Posterior cingulate gyrus (tissue), 11 donors: ENCODE data around the gene CLDN7.

Source experiments
- DNase-seq, 10 donors: peaks; one replicate each; pipeline versions ENCODE4 v3.0.0 to v3.0.0-alpha.2; 2020 to 2021; ENCODE audit warnings: mixed read lengths in 3 of 10
- intact Hi-C: fragments of 100-400 bp; cut with DNase I; formaldehyde crosslinking; loops from one replicate; pipeline ENCODE4 v1.15.1; 2023

Gene CLDN7, protein sequence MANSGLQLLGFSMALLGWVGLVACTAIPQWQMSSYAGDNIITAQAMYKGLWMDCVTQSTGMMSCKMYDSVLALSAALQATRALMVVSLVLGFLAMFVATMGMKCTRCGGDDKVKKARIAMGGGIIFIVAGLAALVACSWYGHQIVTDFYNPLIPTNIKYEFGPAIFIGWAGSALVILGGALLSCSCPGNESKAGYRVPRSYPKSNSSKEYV

DNA sequence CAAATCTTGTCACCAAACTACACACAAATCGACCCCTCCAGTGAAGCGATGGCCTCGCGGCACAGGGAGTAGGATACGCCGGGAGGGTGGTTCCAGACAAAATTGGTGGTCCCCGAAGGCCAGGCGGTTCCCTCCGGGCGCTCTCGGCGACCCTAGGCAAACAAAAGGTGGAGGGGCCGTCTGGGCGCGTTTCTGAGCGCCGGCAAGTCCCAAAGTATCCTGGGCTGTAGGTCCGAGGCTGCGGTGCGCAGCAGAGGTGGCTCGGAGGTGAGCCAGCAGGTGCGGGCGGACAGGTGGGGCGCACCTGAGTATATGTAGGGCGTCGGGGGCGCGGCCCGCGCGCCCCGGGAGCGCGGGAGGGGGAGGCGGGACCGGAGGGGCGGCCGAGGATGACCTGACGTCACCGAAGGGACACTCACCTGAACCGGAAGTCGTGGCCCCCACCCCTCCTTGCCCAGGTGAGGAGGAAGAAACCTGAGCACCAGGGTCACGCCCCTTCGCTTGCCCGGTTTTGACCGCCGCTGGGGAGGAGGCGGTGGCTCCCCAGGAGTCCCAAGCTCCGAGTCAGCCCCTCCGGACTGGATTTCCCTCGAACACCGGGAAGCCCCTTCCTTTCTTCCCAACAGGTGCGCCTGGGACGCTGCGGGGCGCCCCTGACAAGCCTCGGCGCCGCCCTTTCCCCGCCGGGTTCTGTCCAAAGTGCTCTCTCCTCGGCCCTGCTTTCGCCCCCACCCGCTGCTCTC, at the start of gene CLDN7:
Gene CLDN7, minus strand, starts transcription at position 287 of the 743 bp plus-strand sequence. CDS start 435 bp downstream, outside the sequence.
- intact Hi-C loops: no loop called here

DNA sequence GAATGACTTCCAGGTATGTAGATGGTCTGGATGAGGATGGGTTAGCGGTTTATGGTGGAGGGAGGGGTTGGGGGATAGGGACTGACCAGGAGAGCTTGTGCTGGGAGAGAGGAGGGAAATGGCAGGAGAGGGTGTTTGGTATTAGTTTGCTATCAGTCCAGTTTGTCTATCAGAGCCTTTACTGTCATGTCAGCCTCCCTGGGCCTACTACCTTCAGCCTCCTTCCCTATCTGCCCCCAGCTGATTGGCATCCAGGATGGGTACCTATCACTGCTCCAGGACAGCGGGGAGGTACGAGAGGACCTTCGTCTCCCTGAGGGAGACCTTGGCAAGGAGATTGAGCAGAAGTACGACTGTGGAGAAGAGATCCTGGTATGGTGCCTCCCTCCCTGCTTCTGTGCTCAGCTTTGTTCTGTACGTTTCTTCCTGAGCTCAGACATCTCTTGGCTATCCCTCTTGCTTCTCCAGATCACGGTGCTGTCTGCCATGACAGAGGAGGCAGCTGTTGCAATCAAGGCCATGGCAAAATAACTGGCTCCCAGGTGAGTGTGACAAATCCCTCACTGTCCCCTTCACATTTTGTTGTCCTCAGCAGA, 48.9 kb upstream of the CLDN7 start:
- no peak for DNase-seq
- intact Hi-C loops: no loop called here

More for the DNA sequence above, at the start of gene CLDN7:
- DNase-seq: peak in 2 of 10 donors; percentile 66 to 73

DNA sequence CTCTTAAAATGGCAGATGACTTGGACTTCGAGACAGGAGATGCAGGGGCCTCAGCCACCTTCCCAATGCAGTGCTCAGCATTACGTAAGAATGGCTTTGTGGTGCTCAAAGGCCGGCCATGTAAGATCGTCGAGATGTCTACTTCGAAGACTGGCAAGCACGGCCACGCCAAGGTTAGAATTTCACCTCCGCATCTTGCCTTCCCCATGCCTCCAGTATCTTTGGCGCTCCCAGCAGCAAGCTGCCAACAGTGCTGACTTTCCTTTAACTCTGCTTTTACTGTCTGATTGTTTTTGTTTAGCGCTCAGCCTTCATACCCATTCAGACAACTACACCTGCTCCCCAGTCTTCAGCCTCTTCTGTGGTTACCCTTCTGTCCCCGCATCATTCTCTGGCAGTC, 47.4 kb upstream of the CLDN7 start:
- intact Hi-C loops: no loop called here
- no peak for DNase-seq

DNA sequence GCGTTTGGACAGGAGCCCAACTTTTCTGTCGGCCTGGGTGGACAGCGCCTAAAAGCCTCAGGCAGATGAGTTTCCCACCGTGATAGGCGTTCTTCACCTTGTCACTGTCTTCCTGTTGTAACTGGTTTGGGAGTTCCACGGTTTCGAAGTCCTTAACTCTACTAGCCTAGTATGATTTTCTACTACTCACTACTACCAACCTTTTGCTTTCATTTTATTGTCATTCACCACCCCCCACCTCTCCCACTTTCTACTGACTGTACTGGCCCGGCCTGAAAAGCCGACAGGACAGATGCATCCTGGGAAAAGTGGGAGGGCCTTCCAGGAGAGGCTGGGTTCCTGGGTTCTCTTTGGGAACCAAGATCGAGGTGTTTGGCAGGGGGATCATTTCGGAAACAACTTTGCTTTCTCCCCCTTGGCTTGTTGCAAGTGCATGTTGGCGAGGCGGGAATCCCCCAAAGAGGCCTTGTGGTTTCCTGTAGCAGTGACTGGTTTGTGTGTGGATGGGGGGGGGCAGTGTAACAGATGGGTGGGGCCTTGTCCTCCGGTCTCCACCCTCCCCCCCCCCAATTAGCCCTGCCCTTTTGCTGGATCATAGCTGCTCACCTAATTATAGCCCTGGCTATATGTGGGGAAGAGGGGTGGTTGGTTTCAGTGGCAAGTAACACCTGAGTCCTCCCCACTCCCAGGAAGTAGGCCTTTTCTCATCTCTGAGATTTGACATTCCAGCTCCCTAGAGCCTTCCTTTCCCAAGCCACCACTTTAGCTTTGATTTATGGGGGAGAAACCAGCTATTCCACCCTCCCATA, 46.6 kb upstream of the CLDN7 start:
- peak in 8 of 10 donors; percentile 32 to 89 (median 55) for DNase-seq
- intact Hi-C loops: no loop called here

DNA sequence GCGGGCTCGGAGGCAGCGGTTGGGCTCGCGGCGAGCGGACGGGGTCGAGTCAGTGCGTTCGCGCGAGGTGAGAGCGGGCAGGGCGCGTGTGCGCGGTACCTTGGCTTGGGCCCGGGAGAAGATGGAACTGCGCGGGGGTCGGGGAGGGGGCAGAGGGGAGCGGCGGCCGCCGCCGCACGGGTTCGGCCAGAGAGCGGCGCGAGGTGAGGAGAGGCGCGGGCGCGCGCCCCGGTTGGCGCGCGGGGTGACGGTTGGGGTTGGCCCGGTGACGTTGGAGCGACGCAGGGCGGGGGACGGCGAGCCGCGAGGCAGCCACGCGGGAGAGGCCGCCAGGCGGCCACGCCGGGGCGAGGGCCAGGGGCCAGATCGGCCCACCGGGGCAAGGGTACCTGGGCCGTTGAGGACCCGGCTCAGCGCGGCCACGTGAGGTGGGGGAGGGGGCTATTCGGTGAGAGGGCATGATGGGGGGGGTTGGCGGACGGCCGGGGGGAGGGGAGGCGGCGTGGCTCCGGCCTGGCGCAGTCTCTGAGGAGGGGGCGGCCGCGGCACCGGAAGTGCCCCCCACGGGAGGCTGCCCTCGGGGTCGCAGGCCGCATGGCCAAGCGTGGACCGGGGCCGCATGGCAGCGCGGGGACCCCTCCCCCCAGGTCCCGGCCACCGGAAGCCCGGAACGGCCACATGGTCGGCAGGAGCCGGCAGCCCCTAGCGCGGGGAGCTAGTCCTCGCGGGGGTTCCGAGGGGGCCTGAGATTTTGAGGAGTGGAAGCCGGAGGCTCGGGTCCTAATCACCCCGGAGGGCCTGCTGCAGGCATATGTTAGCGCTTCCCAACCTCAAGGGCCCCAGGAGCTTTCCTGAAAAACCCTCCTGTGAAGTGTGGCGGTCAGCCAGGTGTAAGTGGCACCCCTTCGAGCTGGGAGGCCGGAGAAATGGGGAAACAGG, 45.7 kb upstream of the CLDN7 start:
- intact Hi-C loops: loop anchor here (2.0 kb wide), 2 partner anchors 21 to 55 kb away; partner anchors contain the start of genes ELP5 and NEURL4

DNA sequence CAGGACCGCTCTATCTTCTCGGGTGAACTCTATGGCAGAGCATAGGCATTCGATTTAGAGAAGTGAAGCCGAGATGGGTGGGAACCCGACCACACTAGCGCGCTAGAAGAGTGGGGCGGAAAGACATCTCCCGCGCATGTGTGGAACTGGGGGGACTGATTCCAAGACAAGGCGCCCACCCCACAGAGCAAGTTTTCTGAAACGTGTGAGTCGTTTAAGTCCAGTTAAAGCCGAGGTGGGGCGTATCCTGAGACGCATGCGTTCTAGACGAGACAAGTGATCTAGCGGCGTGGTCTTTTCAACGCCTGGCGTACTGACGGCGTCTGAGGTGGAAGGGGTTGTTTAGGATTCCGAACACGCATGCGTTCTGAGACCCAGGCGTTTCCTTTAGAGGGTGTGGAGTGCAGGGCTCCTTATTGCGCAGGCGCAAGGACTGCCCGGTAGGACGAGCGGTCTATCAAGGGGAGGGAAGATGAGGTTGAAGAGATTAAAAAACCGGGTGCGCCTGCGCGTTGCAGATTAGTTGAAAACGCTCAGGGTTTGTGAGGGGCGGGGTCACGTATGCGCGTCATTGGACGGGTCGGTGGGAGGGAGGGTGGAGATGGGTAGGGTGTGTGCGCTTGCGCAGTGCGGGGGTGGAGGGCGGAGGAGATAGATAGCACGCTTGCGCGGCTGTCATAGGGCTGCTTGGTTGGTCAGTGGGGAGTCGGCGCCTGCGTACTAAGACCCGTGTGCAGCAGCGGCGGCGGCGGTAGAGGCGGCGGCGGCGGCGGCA, 44.8 kb upstream of the CLDN7 start, which contains the start of gene EIF5A:
Gene EIF5A, plus strand, starts transcription at position 718 of the 775 bp plus-strand sequence. CDS start 2,008 bp downstream, outside the sequence.
- DNase-seq: peak; percentile 99 to 100 (median 99)
- intact Hi-C loops: loop anchor here (2.0 kb wide), 2 partner anchors 22 to 54 kb away; partner anchors contain the start of genes ELP5 and NEURL4

More for the DNA sequence above, 45.7 kb upstream of the CLDN7 start:
- DNase-seq: peak in 5 of 10 donors; percentile 29 to 91 (median 42)

DNA sequence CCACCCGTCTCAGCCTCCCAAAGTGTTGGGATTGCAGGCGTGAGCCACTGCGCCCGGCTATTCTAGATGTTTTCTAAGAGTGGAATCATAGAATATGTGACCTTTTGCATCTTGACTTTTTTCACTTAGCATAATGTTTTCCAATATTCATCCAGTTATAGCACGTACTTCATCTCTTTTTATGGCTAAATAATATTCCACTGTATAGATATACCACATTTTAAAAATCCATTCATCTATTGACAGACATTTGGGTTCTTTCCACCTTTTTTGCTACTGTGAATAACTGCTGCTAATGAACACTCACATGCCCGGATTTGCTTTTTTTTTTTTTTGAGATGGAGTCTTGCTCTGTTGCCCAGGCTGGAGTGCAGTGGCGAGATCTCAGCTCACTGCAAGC, 41.9 kb upstream of the CLDN7 start:
- no peak for DNase-seq
- intact Hi-C loops: no loop called here

DNA sequence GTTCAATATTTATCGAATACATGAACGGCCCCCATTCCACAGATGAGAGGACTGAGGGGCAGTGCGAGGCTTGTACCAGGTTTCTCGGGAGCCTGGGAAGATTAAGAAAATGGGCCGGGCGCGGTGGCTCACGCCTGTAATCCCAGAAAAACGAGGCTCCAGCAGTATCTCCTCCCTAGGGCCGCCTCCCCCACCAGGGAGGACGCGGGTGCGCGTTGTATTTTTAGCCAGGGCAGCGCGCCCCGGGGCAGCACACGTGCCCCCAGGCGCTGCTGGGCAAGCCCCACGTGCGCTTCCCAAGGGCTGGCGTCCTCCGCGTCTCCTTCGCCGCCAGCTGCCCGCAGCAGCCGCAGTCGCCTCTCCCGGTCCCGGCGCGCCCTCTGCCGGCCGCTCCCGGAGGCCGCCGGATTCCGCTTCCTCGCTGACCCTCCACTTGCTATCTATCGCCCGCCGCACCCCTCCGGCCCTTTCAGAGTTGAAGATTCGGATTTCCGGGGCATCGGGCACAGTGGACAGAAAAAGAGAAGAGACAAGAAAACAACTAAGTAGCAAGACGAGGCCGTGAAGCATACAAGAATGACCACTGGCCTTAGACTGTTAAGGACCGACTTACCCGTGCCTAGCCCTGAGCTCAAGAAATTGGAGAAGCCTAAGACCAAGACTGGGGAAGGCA, 34.0 kb upstream of the CLDN7 start:
- peak; percentile 66 to 97 (median 78) for DNase-seq
- intact Hi-C loops: loop anchor here (1.0 to 5.0 kb wide), 2 partner anchors 16 to 249 kb away; no protein-coding TSS in a partner anchor

DNA sequence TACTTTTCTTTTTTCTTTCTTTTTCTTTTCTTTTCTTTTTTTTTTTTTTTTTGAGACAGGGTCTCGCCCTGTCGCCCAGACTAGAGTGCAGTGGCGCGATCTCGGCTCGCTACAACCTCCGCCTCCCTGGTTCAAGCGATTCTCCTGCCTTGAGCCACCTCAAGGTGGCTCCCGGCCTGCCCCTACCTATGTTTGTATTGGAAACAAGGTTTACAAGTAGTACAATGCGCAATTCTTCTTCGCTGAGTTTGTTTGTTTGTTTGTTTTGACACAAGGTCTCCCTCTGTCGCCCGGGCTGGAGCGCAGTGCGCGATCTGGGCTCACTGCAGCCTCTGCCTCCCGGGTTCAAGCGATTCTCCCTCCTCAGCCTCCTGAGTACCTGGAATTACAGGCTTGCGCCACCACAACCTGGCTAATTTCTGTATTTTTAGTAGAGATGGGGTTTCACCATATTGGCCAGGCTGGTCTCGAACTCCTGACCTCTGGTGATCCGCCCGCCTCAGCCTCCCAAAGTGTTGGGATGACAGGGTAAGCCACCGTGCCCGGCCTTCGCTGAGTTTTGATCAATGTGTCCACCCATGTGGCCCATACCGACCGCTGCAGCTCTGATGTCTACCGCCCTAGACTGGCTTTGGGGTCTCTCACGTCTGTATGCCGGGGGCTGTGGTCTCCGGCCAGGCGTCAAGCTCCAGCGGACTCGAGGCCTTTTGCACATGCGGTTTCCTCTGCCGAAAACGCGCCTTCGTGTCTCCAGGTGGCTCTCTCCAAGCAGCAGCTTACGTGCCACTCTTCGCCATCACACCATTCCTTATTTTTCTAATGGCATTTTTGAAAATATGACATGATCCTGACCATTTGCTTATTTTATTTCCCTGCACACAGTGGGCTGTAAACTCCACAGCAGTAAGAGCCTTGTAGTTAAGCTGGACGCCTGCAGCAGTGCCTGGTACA, 33.2 kb upstream of the CLDN7 start:
- no peak for DNase-seq
- intact Hi-C loops: loop anchor here (1.0 to 5.0 kb wide), 2 partner anchors 15 to 248 kb away; no protein-coding TSS in a partner anchor

DNA sequence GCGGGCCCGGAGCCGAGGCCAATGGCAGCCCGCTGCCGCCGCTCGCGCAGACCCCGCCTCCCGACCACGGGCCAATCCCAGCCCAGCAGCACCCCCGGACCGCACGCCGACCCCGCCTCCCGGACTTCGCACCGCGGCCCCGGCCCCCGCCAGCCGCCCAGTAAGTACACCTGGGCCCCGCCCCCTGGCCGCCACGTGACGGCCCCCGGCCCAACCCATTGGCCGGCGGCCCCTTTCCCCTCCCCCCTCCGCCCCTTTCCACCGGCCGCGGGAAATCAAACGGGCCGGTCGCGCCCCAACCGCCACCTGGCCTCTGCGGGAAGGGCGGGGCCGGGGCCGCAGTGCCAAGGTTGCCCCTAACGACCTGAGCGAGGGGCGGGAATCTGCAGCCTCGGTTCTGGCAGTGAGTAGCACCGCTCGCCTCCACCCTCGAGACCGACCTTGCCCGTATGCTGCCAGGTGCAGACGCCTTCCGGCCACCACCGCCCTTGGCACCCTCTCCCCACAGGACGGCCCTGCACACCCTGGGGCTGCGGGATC, 32.4 kb upstream of the CLDN7 start, which contains the start of gene YBX2:
Gene YBX2, minus strand, starts transcription at position 26 of the 540 bp plus-strand sequence. CDS start 139 bp downstream, outside the sequence.
- DNase-seq: peak in 6 of 10 donors; percentile 6 to 88 (median 39)
- intact Hi-C loops: loop anchor here (5.0 kb wide), 1 partner anchor 247 kb away; no protein-coding TSS in a partner anchor

DNA sequence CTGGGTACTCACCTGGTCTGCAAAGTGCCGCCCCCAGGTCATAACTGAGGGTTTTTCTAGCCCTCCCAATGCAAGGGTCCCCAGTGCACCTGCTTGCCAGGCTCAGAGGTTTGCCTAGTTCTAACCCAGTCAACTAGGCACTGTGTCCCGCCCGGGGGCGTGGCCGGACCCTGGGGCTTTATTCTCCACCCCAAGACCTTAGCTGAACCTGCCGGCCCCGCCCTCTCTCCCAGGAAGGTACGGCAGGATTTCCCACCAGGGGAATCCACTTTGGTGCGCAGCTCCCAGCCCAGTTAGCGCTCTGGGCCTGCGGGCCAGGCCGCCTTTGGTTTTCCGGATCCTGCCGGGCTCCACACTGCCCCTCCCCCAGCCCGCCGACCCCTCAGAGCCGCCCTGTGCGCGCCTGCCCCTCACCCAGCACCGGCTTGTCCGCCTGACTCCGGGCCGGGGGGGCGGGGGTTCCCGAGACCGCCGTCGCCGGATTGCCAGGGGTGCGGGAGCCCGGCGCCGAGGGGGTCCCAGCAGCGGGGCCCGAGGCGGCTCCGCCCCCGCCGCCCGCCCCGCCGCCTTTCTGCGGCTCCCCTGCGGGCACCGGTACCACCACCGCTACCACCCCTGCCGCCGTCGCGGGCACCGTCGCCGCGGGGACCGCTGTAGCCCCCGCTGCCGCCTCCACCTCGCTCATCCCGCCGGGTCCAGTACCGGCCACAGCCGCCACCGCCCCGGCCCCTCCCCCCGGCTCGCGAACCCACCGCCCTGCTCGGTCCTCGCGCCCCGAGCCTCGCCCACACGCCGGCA, 31.7 kb upstream of the CLDN7 start:
- intact Hi-C loops: no loop called here
- peak in 2 of 10 donors; percentile 64 to 66 for DNase-seq

DNA sequence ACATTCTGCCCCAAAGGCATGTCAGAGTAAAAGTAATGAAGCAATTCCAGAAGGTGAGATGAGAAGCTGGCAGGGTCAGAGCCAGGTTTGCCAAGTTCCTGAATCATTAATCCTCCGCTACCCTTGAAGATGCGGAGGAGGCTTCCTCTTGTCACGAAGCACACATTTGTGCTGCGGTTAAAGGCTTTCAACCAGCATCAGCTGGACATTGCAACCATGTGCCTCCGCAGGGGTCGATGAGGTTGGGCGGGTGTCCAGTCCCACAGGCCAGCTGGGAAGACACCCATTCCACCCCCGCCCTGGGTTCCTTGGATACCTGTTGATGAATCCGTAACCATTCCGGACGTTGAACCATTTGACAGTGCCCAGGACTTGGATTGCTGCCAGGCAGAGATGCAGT, 30.9 kb upstream of the CLDN7 start:
- DNase-seq: peak in 2 of 10 donors; percentile 30 to 36
- intact Hi-C loops: no loop called here

DNA sequence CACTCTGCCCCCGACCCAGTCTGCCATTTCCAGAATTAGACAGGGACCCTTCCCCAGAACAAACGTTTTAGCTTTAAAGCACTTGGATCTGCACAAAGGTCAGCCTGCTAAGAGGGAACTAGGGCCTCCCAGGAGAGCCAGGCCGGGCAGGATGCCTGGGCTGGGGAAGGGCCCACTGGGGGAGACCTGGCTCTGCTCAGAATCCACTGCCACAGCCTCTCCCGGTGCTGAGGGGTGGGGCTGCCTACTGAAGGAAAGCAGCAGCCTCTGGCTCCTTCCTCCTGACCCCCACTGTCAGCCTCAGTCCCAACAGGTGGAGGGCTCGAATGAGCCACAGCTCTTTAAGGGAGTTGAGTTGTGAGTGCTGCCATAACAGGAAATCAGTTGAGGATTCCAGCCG, 30.5 kb upstream of the CLDN7 start:
- DNase-seq: peak in 2 of 10 donors; percentile 55 to 75
- intact Hi-C loops: no loop called here

DNA sequence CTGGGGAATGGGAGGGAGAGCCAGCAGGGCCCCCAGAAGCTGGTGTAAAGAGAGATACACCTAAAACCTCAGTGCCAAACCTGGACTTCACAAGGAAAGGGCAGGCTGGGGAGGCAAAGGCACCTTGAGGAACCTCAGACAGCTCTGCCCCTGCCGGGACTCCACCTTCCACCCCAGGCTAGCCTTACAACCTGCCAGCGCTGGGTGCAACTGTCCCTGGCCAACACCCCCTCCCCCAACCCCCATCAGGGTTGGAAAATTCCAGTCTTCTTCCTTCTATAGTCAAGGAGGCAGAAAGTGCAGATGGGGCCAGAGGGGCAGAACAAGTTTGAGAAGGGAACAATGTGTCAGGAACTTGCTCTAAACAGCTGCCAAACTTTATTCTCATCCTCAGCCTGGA, 29.9 kb upstream of the CLDN7 start:
- peak in 2 of 10 donors; percentile 16 to 26 for DNase-seq
- intact Hi-C loops: no loop called here

DNA sequence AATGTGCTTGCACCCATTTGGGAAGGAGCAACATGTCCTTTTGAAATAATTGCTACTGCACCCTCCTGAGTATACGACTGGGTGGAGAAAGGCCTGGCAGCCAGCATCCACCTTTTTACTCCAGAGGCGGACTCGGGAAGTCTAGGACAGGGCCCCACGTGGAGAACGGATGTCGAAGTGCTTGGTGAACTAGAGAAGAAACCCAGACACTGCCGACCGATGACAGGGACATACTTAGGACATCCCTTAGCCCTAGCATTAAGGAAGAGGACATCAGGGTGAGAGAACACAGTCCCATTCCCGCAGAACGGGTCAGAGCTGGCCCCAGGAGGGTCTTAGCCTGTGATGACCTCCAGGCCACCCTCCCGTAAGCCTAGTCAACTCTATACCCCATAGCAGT, 28.4 kb upstream of the CLDN7 start:
- peak in 1 of 10 donors; percentile 54 for DNase-seq
- intact Hi-C loops: no loop called here
